Fibroblast of lung (primary cell): ENCODE measurements around the gene HOXC10. TPM values are rescaled to one million over a fixed set of nuclear protein-coding genes. Genes with fewer than 3 reads are reported as not detected.

ENCODE experiments used
- DNase-seq, 2 donors: peaks; one replicate each; pipeline versions ENCODE4 v3.0.0 to v3.0.0-alpha.2; 2010; ENCODE audit warnings: low read depth in 2 of 2
- H2AFZ ChIP-seq: 2 replicates; pipeline ENCODE4 v1.5.1; 2012; ENCODE audit warnings: low read length, control low read depth, inconsistent platforms
- H3K27ac ChIP-seq: 2 replicates; pipeline ENCODE4 v1.5.1; 2011; ENCODE audit warnings: low read length, control low read depth; ENCODE audit not compliant: insufficient read depth
- H3K27me3 ChIP-seq: 2 replicates; pipeline ENCODE4 v1.5.1; 2011; ENCODE audit warnings: mild to moderate bottlenecking, low read length; ENCODE audit not compliant: control insufficient read depth, insufficient read depth
- H3K36me3 ChIP-seq: 2 replicates; pipeline ENCODE4 v1.5.1; 2011; ENCODE audit warnings: low read length; ENCODE audit not compliant: control insufficient read depth, insufficient read depth
- H3K4me1 ChIP-seq: 2 replicates; pipeline ENCODE4 v1.5.1; 2011; ENCODE audit warnings: low read length; ENCODE audit not compliant: control insufficient read depth, insufficient read depth; ENCODE audit errors: extremely low read depth
- H3K4me2 ChIP-seq: 2 replicates; pipeline ENCODE4 v1.5.1; 2011; ENCODE audit warnings: low read length, control low read depth; ENCODE audit not compliant: insufficient read depth; ENCODE audit errors: extremely low read depth
- H3K4me3 ChIP-seq, 4 experiments: fragments of 200-600 bp in 1 of 4; sonication (generic) in 1 of 4; replicated peaks in 1 of 4; 2 replicates each; pipeline ENCODE4 v1.5.1; 2011 to 2016; ENCODE audit warnings: low read length in 4 of 4, low read depth in 3 of 4, mild to moderate bottlenecking in 3 of 4, control low read depth in 2 of 4, inconsistent platforms in 1 of 4, mixed read lengths in 1 of 4; ENCODE audit not compliant: insufficient read depth in 1 of 4; ENCODE audit errors: control extremely low read depth in 1 of 4
- H3K79me2 ChIP-seq: 2 replicates; pipeline ENCODE4 v1.5.1; 2012; ENCODE audit warnings: mild to moderate bottlenecking, low read length, inconsistent platforms; ENCODE audit not compliant: control insufficient read depth, insufficient read depth
- H3K9ac ChIP-seq: 2 replicates; pipeline ENCODE4 v1.5.1; 2011; ENCODE audit warnings: mild to moderate bottlenecking, low read length, control low read depth; ENCODE audit not compliant: insufficient read depth
- H3K9me3 ChIP-seq: 2 replicates; pipeline ENCODE4 v1.5.1; 2012; ENCODE audit warnings: low read depth, low read length; ENCODE audit not compliant: control insufficient read depth, insufficient read depth
- H4K20me1 ChIP-seq: 2 replicates; pipeline ENCODE4 v1.5.1; 2011; ENCODE audit warnings: low read length; ENCODE audit not compliant: control insufficient read depth, insufficient read depth; ENCODE audit errors: extremely low read depth
- EZH2 ChIP-seq: IDR thresholded peaks from 2 replicates; pipeline ENCODE4 v1.5.1; 2012; ENCODE audit warnings: low read length, control low read depth, mild to moderate bottlenecking; ENCODE audit errors: missing control alignments
- polyA plus RNA-seq, 2 donors: library from polyadenylated mRNA; depleted of rRNA in 1 of 2; stranded (reverse) in 1 of 2; unstranded in 1 of 2; fragments of >200 nt; gene quantifications; 2 replicates each; pipeline ENCODE4 v1.2.1, GENCODE V29; 2011 to 2012; ENCODE audit warnings: missing spikeins in 1 of 2
- total RNA-seq: library from RNA; depleted of rRNA; stranded (reverse); fragments of >200 nt; gene quantifications from 2 replicates; pipeline ENCODE4 v1.2.1, GENCODE V29; 2014
- TF ChIP-seq, protein P1 (sequence below), 2 donors: IDR thresholded peaks in 1 of 2; conservative IDR thresholded peaks in 1 of 2; 1 replicate in 1 of 2; 2 replicates in 1 of 2; pipeline ENCODE4 v1.5.1; 2011 to 2012; ENCODE audit warnings: low read length in 2 of 2, control low read depth in 1 of 2, inconsistent platforms in 1 of 2, low read depth in 1 of 2, mild to moderate bottlenecking in 1 of 2

HOXC10 gene
- total and polyA plus RNA-seq, 2 donors (not counting 1 experiment from before 2014, with no cell fraction given): 0.06 TPM; not detected in 1

DNA sequence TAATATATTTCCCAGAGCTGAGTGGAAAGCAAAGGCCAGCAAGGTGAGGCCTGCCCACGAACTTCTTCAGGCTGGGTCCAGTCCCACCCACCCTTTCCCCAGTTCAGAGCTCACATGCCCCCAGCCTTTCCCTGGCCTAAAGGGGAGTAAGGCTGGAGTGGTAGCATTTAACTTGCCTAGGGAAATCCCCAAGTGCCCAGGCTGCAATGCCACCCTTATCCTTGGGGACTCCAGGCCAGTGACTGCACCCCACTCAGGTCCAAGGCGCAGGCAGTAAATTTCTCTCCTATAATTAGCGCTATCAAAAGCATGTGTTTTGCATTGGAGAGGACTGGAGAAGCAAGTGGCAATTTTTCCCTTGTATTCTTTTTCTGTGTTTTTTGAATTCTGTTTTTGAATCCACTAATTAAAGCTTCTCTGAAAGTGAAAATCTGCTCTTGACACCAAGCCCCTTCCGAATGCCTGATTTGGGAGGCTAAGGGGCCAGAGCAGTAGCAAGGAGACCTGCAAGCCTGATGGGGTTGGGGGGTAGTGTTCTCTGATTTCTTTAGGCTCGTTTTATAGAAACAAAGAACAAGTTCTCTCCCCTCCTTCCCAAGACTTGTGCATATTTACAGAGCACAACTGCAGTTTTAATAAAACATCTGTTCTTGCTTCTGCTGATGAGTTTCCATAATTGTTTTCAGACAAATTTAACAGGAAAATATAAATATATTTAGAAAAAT is 39.8 kb downstream of the HOXC10 start:
- H3K4me2 ChIP-seq: no peak overlapping the region
- peaks cover 52% of the 10 kb centered on the region for H3K27me3 ChIP-seq
- no peaks in the 10 kb centered on the region for H3K36me3 ChIP-seq
- no peaks in the 10 kb centered on the region for H3K4me1 ChIP-seq
- no peaks in the 10 kb centered on the region for H3K9me3 ChIP-seq
- H3K27ac ChIP-seq: no peak overlapping the region
- no peak for DNase-seq
- TF ChIP-seq, protein P1, sequence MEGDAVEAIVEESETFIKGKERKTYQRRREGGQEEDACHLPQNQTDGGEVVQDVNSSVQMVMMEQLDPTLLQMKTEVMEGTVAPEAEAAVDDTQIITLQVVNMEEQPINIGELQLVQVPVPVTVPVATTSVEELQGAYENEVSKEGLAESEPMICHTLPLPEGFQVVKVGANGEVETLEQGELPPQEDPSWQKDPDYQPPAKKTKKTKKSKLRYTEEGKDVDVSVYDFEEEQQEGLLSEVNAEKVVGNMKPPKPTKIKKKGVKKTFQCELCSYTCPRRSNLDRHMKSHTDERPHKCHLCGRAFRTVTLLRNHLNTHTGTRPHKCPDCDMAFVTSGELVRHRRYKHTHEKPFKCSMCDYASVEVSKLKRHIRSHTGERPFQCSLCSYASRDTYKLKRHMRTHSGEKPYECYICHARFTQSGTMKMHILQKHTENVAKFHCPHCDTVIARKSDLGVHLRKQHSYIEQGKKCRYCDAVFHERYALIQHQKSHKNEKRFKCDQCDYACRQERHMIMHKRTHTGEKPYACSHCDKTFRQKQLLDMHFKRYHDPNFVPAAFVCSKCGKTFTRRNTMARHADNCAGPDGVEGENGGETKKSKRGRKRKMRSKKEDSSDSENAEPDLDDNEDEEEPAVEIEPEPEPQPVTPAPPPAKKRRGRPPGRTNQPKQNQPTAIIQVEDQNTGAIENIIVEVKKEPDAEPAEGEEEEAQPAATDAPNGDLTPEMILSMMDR (conservative IDR thresholded peaks at IDR 0.05 in 1 of 2, IDR thresholded peaks at IDR 0.05 in 1 of 2; ENCODE audit: low read depth in 1 of 2, low read length in 2 of 2): no peak
- TF ChIP-seq EZH2: no peak
- no peaks in the 10 kb centered on the region for H3K79me2 ChIP-seq
- no peak overlapping the region for H2AFZ ChIP-seq
- no peak overlapping the region for H3K9ac ChIP-seq
- H3K4me3 ChIP-seq: no peak overlapping the region
- no peaks in the 10 kb centered on the region for H4K20me1 ChIP-seq

DNA sequence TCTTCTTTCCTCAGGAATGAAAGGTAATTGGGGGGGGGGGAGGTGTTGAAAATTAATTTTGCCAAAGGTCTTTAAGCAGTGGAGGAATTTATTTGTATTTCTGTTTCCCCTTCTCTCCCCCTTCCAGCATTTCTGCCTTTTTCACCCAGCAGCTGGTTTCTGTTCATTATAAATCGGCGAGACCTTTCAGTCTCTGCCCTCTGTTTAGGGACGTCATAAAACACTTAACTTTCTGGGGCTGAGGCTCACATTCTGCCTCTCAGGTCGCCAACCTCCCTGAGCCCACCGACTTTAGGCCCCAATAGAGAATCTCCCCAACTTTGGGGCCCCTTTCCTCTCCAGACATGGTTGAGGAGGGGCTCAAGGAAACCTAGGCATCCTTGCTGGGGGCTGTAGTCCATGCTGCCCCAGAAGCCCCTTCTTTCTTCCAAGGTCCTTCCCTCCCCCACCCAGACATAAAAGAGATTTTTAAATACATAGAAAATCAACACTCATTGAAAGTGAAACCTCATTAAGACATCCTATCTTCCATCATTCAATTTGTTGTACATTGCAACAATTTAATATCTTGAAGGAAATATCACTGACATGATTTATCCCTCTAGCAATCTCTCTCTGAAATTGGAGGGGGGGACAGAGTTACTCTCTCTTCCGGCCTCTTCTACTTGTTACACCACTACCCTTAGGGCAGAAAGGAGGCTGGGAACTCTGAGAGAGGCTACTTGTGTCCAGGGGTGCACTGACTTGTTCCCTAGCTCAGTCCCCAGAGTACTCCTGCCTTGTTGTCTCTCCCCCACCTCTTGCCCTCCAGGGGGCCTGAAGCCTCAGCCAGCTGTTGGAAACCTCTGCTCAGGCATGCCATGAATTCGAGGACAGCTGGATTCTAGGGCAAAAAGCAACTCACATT is 40.8 kb downstream of the HOXC10 start:
- H3K79me2 ChIP-seq: no peaks in the 10 kb centered on the region
- no peak overlapping the region for H3K9ac ChIP-seq
- no peak for DNase-seq
- H3K4me3 ChIP-seq: no peak overlapping the region
- H3K9me3 ChIP-seq: no peaks in the 10 kb centered on the region
- peak overlapping the region; percentile 45 for H3K4me2 ChIP-seq
- no peaks in the 10 kb centered on the region for H4K20me1 ChIP-seq
- H3K27ac ChIP-seq: no peak overlapping the region
- peaks cover 50% of the 10 kb centered on the region for H3K27me3 ChIP-seq
- H2AFZ ChIP-seq: no peak overlapping the region
- TF ChIP-seq EZH2: peak; percentile 11
- TF ChIP-seq, protein P1 (conservative IDR thresholded peaks at IDR 0.05 in 1 of 2, IDR thresholded peaks at IDR 0.05 in 1 of 2; ENCODE audit: low read depth in 1 of 2, low read length in 2 of 2): no peak
- H3K36me3 ChIP-seq: no peaks in the 10 kb centered on the region
- no peaks in the 10 kb centered on the region for H3K4me1 ChIP-seq
